H9 (cell line): Measurements from ENCODE around the gene SFRP5. TPM values are rescaled to one million over a fixed set of nuclear protein-coding genes. Genes with fewer than 3 reads are reported as not detected.

Source experiments
- DNase-seq: peaks from one replicate; pipeline ENCODE4 v3.0.0-alpha.2; 2017
- H2AFZ ChIP-seq: one replicate; pipeline ENCODE4 v1.6.1; 2013; ENCODE audit warnings: mild to moderate bottlenecking, low read length, control low read depth, moderate library complexity
- H2AK5ac ChIP-seq: 2 replicates; pipeline ENCODE4 v1.6.1; 2013; ENCODE audit warnings: low read length, control low read depth, mixed read lengths; ENCODE audit not compliant: insufficient read length
- H2BK120ac ChIP-seq: one replicate; pipeline ENCODE4 v1.6.1; 2013; ENCODE audit warnings: low read depth, mild to moderate bottlenecking, low read length, control low read depth, inconsistent platforms; ENCODE audit not compliant: poor library complexity, severe bottlenecking
- H2BK12ac ChIP-seq: 2 replicates; pipeline ENCODE4 v1.6.1; 2013; ENCODE audit warnings: low read length, control low read depth, mixed read lengths, low read depth; ENCODE audit not compliant: insufficient read length
- H2BK15ac ChIP-seq: 2 replicates; pipeline ENCODE4 v1.6.1; 2013; ENCODE audit warnings: low read depth, low read length, control low read depth
- H2BK20ac ChIP-seq: one replicate; pipeline ENCODE4 v1.6.1; 2013; ENCODE audit warnings: low read depth, mild to moderate bottlenecking, low read length, control low read depth, inconsistent platforms; ENCODE audit not compliant: poor library complexity, severe bottlenecking
- H2BK5ac ChIP-seq: 2 replicates; pipeline ENCODE4 v1.6.1; 2013; ENCODE audit warnings: low read length, control low read depth, mixed read lengths; ENCODE audit not compliant: insufficient read length
- H3K14ac ChIP-seq: 2 replicates; pipeline ENCODE4 v1.6.1; 2013; ENCODE audit warnings: low read length, control low read depth; ENCODE audit not compliant: insufficient read depth
- H3K18ac ChIP-seq: 2 replicates; pipeline ENCODE4 v1.6.1; 2013; ENCODE audit warnings: low read depth, mild to moderate bottlenecking, mixed read lengths, low read length, control low read depth; ENCODE audit not compliant: insufficient read length
- H3K23ac ChIP-seq: 2 replicates; pipeline ENCODE4 v1.6.1; 2013; ENCODE audit warnings: low read length, control low read depth, mixed read lengths, low read depth; ENCODE audit not compliant: insufficient read length
- H3K23me2 ChIP-seq: 2 replicates; pipeline ENCODE4 v1.6.1; 2013; ENCODE audit warnings: low read depth, mild to moderate bottlenecking, mixed read lengths, low read length, control low read depth; ENCODE audit not compliant: insufficient read length, poor library complexity, severe bottlenecking
- H3K27ac ChIP-seq: 2 replicates; pipeline ENCODE4 v1.5.1; 2013; ENCODE audit warnings: low read length, control low read depth, mixed read lengths, low read depth; ENCODE audit not compliant: insufficient read length
- H3K27me3 ChIP-seq: 2 replicates; pipeline ENCODE4 v1.6.1; 2013; ENCODE audit warnings: low read length, control low read depth, inconsistent platforms; ENCODE audit not compliant: insufficient read depth
- H3K4ac ChIP-seq: 2 replicates; pipeline ENCODE4 v1.6.1; 2013; ENCODE audit warnings: low read depth, mild to moderate bottlenecking, control low read depth, inconsistent platforms, low read length, moderate library complexity
- H3K4me1 ChIP-seq: 2 replicates; pipeline ENCODE4 v1.6.1; 2013; ENCODE audit warnings: low read length, control low read depth, inconsistent platforms; ENCODE audit not compliant: insufficient read depth
- H3K4me2 ChIP-seq: 2 replicates; pipeline ENCODE4 v1.6.1; 2013; ENCODE audit warnings: low read length, control low read depth, mixed read lengths; ENCODE audit not compliant: insufficient read length, insufficient read depth
- H3K56ac ChIP-seq: 2 replicates; pipeline ENCODE4 v1.6.1; 2013; ENCODE audit warnings: low read depth, mild to moderate bottlenecking, mixed read lengths, low read length, control low read depth; ENCODE audit not compliant: insufficient read length
- H3K79me1 ChIP-seq: 2 replicates; pipeline ENCODE4 v1.6.1; 2013; ENCODE audit warnings: low read depth, mild to moderate bottlenecking, moderate library complexity, low read length, control low read depth, inconsistent platforms; ENCODE audit not compliant: insufficient read depth, poor library complexity, severe bottlenecking
- H3K79me2 ChIP-seq: 2 replicates; pipeline ENCODE4 v1.6.1; 2013; ENCODE audit warnings: low read length, control low read depth, inconsistent platforms; ENCODE audit not compliant: insufficient read depth
- H3K9ac ChIP-seq: 2 replicates; pipeline ENCODE4 v1.6.1; 2013; ENCODE audit warnings: low read length, control low read depth, mixed read lengths; ENCODE audit not compliant: insufficient read length; ENCODE audit errors: extremely low read depth
- H3K9me3 ChIP-seq: one replicate; pipeline ENCODE4 v1.6.1; 2013; ENCODE audit warnings: low read depth, low read length, inconsistent platforms; ENCODE audit not compliant: control insufficient read depth
- H3T11ph ChIP-seq: one replicate; pipeline ENCODE4 v1.6.1; 2013; ENCODE audit warnings: mild to moderate bottlenecking, low read length, control low read depth, inconsistent platforms
- H4K20me1 ChIP-seq: one replicate; pipeline ENCODE4 v1.6.1; 2013; ENCODE audit not compliant: control insufficient read depth, insufficient read length, insufficient read depth
- H4K5ac ChIP-seq: 2 replicates; pipeline ENCODE4 v1.6.1; 2013; ENCODE audit warnings: low read depth, mild to moderate bottlenecking, mixed read lengths, low read length, control low read depth; ENCODE audit not compliant: insufficient read length
- H4K8ac ChIP-seq: replicated peaks from 2 replicates; pipeline ENCODE4 v1.6.1; 2013; ENCODE audit warnings: low read length, control low read depth, mixed read lengths, low read depth; ENCODE audit not compliant: insufficient read length
- H4K91ac ChIP-seq: 2 replicates; pipeline ENCODE4 v1.6.1; 2013; ENCODE audit warnings: low read depth, mild to moderate bottlenecking, moderate library complexity, mixed read lengths, low read length, control low read depth; ENCODE audit not compliant: insufficient read length
- H3K27ac Mint-ChIP-seq, 3 experiments: 2 replicates in 2 of 3; 3 replicates in 1 of 3; pipeline ENCODE4 v1.8.0; 2020 to 2021; ENCODE audit warnings: mixed read lengths in 3 of 3, mild to moderate bottlenecking in 1 of 3, moderate library complexity in 1 of 3
- H3K27me3 Mint-ChIP-seq: 2 replicates; pipeline ENCODE4 v1.8.0; 2021; ENCODE audit warnings: low read depth, mild to moderate bottlenecking, moderate library complexity, mixed read lengths
- H3K36me3 Mint-ChIP-seq, 3 experiments: 2 replicates in 2 of 3; 3 replicates in 1 of 3; pipeline ENCODE4 v1.8.0; 2020 to 2021; ENCODE audit warnings: low read depth in 3 of 3, mixed read lengths in 3 of 3; ENCODE audit not compliant: insufficient read depth in 1 of 3
- H3K4me1 Mint-ChIP-seq, 2 experiments: 2 replicates each; pipeline ENCODE4 v1.8.0; 2020; ENCODE audit warnings: mixed read lengths in 2 of 2
- H3K4me3 Mint-ChIP-seq, 2 experiments: 2 replicates in 1 of 2; 3 replicates in 1 of 2; pipeline ENCODE4 v1.8.0; 2020 to 2021; ENCODE audit warnings: mild to moderate bottlenecking in 2 of 2, mixed read lengths in 2 of 2, moderate library complexity in 1 of 2
- H3K9me3 Mint-ChIP-seq, 2 experiments: 2 replicates in 1 of 2; 3 replicates in 1 of 2; pipeline ENCODE4 v1.8.0; 2020; ENCODE audit warnings: mild to moderate bottlenecking in 2 of 2, mixed read lengths in 2 of 2, moderate library complexity in 1 of 2
- CTCF ChIP-seq: fragments of 200-600 bp; sonication (generic); conservative IDR thresholded peaks from 3 replicates; pipeline ENCODE4 v1.8.0; 2021; ENCODE audit warnings: antibody characterized with exemption, mild to moderate bottlenecking
- WGBS: extraction: QIAGEN DNeasy Blood & Tissue Kit; methylation state at CpG from one replicate; pipeline ENCODE4 v1.1.7; 2013; ENCODE audit warnings: missing lambda C conversion rate, low lambda C conversion rate, mixed read lengths; ENCODE audit not compliant: insufficient read length; ENCODE audit errors: extremely low coverage; 5-methylcytosine and 5-hydroxymethylcytosine counted together
- total RNA-seq: library from RNA; stranded (reverse); gene quantifications from 2 replicates; pipeline ENCODE4 v1.2.1, GENCODE V29; 2021

The SFRP5 gene
- total RNA-seq, 1 experiment from 2014 or later, result 1.7 TPM

GRCh38 chr10:97762056-97762455, 9.7 kb downstream of the SFRP5 start:
- no peak overlapping the region for H3K4ac ChIP-seq
- H3K18ac ChIP-seq, result no peak overlapping the region
- H3K4me1 Mint-ChIP-seq, result peaks cover 23 to 38% of the 10 kb centered on the region in 2 experiments
- peaks cover 2% of the 10 kb centered on the region; the same call in 1 of the 2 replicates for H3K27me3 Mint-ChIP-seq
- no peak overlapping the region for H4K91ac ChIP-seq
- H3K9me3 Mint-ChIP-seq, result no peaks in the 10 kb centered on the region
- H3K27ac ChIP-seq, result no peak overlapping the region
- no peak overlapping the region for H3K23ac ChIP-seq
- no peaks in the 10 kb centered on the region for H3K27me3 ChIP-seq
- no peaks in the 10 kb centered on the region for H3K9me3 ChIP-seq
- H4K8ac ChIP-seq, result no peak overlapping the region
- no peak overlapping the region for H3K14ac ChIP-seq
- H2AFZ ChIP-seq, result no peak overlapping the region
- H4K20me1 ChIP-seq, result no peaks in the 10 kb centered on the region
- no peaks in the 10 kb centered on the region for H3K79me1 ChIP-seq
- no peak overlapping the region for H2BK5ac ChIP-seq
- H2BK120ac ChIP-seq, result no peak overlapping the region
- H3K4me3 Mint-ChIP-seq, result no peak overlapping the region
- no peak for TF ChIP-seq CTCF
- no CpG with 5 or more reads among the region's 10 CpGs for WGBS
- no peak overlapping the region for H3K9ac ChIP-seq
- no peak overlapping the region for H4K5ac ChIP-seq
- no peak overlapping the region for H3K27ac Mint-ChIP-seq
- DNase-seq, result no peak
- peaks cover 7 to 38% (median 15%) of the 10 kb centered on the region in 3 experiments for H3K36me3 Mint-ChIP-seq
- H2BK15ac ChIP-seq, result no peak overlapping the region
- H3K56ac ChIP-seq, result no peak overlapping the region
- H2AK5ac ChIP-seq, result no peak overlapping the region
- no peaks in the 10 kb centered on the region for H3K4me1 ChIP-seq
- H2BK20ac ChIP-seq, result no peak overlapping the region
- no peak overlapping the region for H2BK12ac ChIP-seq
- H3K23me2 ChIP-seq, result no peaks in the 10 kb centered on the region
- no peak overlapping the region for H3T11ph ChIP-seq
- H3K4me2 ChIP-seq, result no peak overlapping the region
- H3K79me2 ChIP-seq, result no peaks in the 10 kb centered on the region
